Type B pancreatic cell (in vitro differentiated cells): ENCODE data around the gene MICALL1. TPM values are rescaled to one million over a fixed set of nuclear protein-coding genes. Genes with fewer than 3 reads are reported as not detected.
"Not testable (repeated sequence)": the region's sequence is repeated elsewhere in the genome, so short reads cannot be mapped to it uniquely, and the experiment has no call there.

Experiments
- DNase-seq: peaks from one replicate; pipeline ENCODE4 v3.0.0; 2021; ENCODE audit warnings: mixed read lengths; ENCODE audit not compliant: unreplicated experiment; ENCODE audit errors: extremely low spot score
- H3K27ac Mint-ChIP-seq: 2 replicates; pipeline ENCODE4 v1.8.0; 2021; ENCODE audit warnings: mild to moderate bottlenecking, mixed read lengths
- H3K27me3 Mint-ChIP-seq: 2 replicates; pipeline ENCODE4 v1.8.0; 2021; ENCODE audit warnings: mixed read lengths
- H3K36me3 Mint-ChIP-seq: 2 replicates; pipeline ENCODE4 v1.8.0; 2021; ENCODE audit warnings: mixed read lengths
- H3K4me1 Mint-ChIP-seq: one replicate; pipeline ENCODE4 v1.8.0; 2021; ENCODE audit warnings: mixed read lengths; ENCODE audit not compliant: unreplicated experiment
- H3K4me3 Mint-ChIP-seq: 2 replicates; pipeline ENCODE4 v1.8.0; 2021; ENCODE audit warnings: mild to moderate bottlenecking, mixed read lengths
- H3K9me3 Mint-ChIP-seq: 2 replicates; pipeline ENCODE4 v1.8.0; 2021; ENCODE audit warnings: mixed read lengths
- total RNA-seq: library from RNA; stranded (reverse); gene quantifications from 2 replicates; pipeline ENCODE4 v1.2.1, GENCODE V29; 2021; ENCODE audit warnings: low replicate concordance
- TF ChIP-seq, protein P1 (sequence below): fragments of 200-600 bp; sonication (generic); conservative IDR thresholded peaks from 2 replicates; pipeline ENCODE4 v1.5.0; 2021; ENCODE audit warnings: antibody characterized with exemption, mild to moderate bottlenecking

MICALL1 gene
- total RNA-seq, 1 donor from 2014 or later = 56.5 TPM

GRCh38 chr22:37953062-37953436, 47.0 kb downstream of the MICALL1 start:
- DNase-seq = no peak
- Mint-ChIP-seq H3K4me3 (peak overlapping the region; percentile 99), H3K36me3 (peaks cover 5% of the 10 kb centered on the region), H3K4me1 (peaks cover 28% of the 10 kb centered on the region), H3K27ac (peak overlapping the region; percentile 94), H3K27me3 (peaks cover 4% of the 10 kb centered on the region), H3K9me3 (no peaks in the 10 kb centered on the region)
- TF ChIP-seq, protein P1, sequence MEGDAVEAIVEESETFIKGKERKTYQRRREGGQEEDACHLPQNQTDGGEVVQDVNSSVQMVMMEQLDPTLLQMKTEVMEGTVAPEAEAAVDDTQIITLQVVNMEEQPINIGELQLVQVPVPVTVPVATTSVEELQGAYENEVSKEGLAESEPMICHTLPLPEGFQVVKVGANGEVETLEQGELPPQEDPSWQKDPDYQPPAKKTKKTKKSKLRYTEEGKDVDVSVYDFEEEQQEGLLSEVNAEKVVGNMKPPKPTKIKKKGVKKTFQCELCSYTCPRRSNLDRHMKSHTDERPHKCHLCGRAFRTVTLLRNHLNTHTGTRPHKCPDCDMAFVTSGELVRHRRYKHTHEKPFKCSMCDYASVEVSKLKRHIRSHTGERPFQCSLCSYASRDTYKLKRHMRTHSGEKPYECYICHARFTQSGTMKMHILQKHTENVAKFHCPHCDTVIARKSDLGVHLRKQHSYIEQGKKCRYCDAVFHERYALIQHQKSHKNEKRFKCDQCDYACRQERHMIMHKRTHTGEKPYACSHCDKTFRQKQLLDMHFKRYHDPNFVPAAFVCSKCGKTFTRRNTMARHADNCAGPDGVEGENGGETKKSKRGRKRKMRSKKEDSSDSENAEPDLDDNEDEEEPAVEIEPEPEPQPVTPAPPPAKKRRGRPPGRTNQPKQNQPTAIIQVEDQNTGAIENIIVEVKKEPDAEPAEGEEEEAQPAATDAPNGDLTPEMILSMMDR = no peak

- Mint-ChIP-seq H3K36me3 (peaks cover 8% of the 10 kb centered on the region), H3K4me1 (peaks cover 28% of the 10 kb centered on the region)
Measured at GRCh38 chr22:37953437-37954179, 47.5 kb downstream of the MICALL1 start, which contains the start of the genes C22orf23 and POLR2F. C22orf23 (minus strand) TSS chr22:37953601; CDS start chr22:37953149, 452 bp downstream. POLR2F (plus strand) TSS chr22:37953699; CDS start chr22:37953788, 89 bp downstream.

GRCh38 chr22:37954686-37955085, 48.6 kb downstream of the MICALL1 start:
- H3K4me1 Mint-ChIP-seq = peaks cover 28% of the 10 kb centered on the region
- TF ChIP-seq, protein P1 = no peak
- DNase-seq = no peak
- no peaks in the 10 kb centered on the region for H3K9me3 Mint-ChIP-seq
- H3K27ac Mint-ChIP-seq = peak overlapping the region; percentile 94
- H3K27me3 Mint-ChIP-seq = peaks cover 4% of the 10 kb centered on the region
- peak overlapping the region; percentile 99 for H3K4me3 Mint-ChIP-seq
- H3K36me3 Mint-ChIP-seq = peaks cover 15% of the 10 kb centered on the region

More at GRCh38 chr22:37953437-37954179, 47.5 kb downstream of the MICALL1 start, which contains the start of the genes C22orf23 and POLR2F:
- H3K27ac Mint-ChIP-seq = peak within 1 kb of the TSS; percentile 94
- H3K4me3 Mint-ChIP-seq = peak within 1 kb of the TSS; percentile 99
- peak; percentile 95 for DNase-seq
- TF ChIP-seq, protein P1 = no peak
- peaks cover 4% of the 10 kb centered on the region for H3K27me3 Mint-ChIP-seq
- no peaks in the 10 kb centered on the region for H3K9me3 Mint-ChIP-seq

GRCh38 chr22:37955825-37956397, 49.8 kb downstream of the MICALL1 start:
- DNase-seq, H3K4me3 Mint-ChIP-seq, H3K9me3 Mint-ChIP-seq, H3K27ac Mint-ChIP-seq, H3K27me3 Mint-ChIP-seq: not testable (repeated sequence)
- peaks cover 15% of the 10 kb centered on the region for H3K36me3 Mint-ChIP-seq
- H3K4me1 Mint-ChIP-seq = peaks cover 28% of the 10 kb centered on the region

GRCh38 chr22:37957232-37957631, 51.1 kb downstream of the MICALL1 start:
- peaks cover 21% of the 10 kb centered on the region for H3K4me1 Mint-ChIP-seq
- no peak for DNase-seq
- peaks cover 23% of the 10 kb centered on the region for H3K36me3 Mint-ChIP-seq
- H3K27ac Mint-ChIP-seq = no peak overlapping the region
- peaks cover 4% of the 10 kb centered on the region for H3K27me3 Mint-ChIP-seq
- TF ChIP-seq, protein P1 = no peak
- H3K9me3 Mint-ChIP-seq = no peaks in the 10 kb centered on the region
- H3K4me3 Mint-ChIP-seq = no peak overlapping the region

DNA sequence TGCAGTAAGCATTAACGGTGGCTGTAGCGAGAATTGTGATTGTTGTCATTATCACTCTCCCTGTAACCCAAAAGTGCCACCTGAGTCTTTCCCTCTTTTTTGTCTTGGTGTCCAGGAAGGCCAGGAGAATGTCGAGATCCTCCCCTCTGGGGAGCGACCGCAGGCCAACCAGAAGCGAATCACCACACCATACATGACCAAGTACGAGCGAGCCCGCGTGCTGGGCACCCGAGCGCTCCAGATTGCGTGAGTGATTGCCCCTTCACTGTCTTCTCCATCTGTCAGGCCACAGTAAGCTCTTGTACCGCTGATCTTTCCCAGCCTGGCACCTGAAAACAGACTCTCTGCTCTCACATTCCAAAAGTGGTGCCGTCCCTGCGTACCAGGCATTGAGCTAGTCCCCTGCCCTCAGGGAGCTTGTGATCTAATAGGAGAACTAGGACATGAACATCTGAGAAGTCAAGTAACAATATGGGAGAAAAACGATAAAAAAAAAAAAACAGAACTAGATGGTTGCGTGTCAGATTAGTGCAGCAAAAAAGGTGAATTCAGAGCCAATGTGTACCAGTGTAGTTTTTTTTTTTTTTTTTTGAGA, 53.2 kb downstream of the MICALL1 start:
- H3K36me3 Mint-ChIP-seq = peaks cover 25% of the 10 kb centered on the region
- no peak for DNase-seq
- no peak overlapping the region for H3K27ac Mint-ChIP-seq
- H3K27me3 Mint-ChIP-seq = no peaks in the 10 kb centered on the region
- H3K9me3 Mint-ChIP-seq = no peaks in the 10 kb centered on the region
- peaks cover 8% of the 10 kb centered on the region for H3K4me1 Mint-ChIP-seq
- TF ChIP-seq, protein P1 = no peak
- no peak overlapping the region for H3K4me3 Mint-ChIP-seq
